Measurements from ENCODE around the gene AUNIP.
"Not testable (repeated sequence)": the region's sequence is repeated elsewhere in the genome, so short reads cannot be mapped to it uniquely, and the experiment has no call there.

The AUNIP gene

GRCh38 chr1:25862785-25863485, 3.7 kb upstream of the AUNIP start:
- DNase-seq, result no peak

- DNase-seq, result no peak
Measured at GRCh38 chr1:25861316-25862286, 2.3 kb upstream of the AUNIP start.

DNA sequence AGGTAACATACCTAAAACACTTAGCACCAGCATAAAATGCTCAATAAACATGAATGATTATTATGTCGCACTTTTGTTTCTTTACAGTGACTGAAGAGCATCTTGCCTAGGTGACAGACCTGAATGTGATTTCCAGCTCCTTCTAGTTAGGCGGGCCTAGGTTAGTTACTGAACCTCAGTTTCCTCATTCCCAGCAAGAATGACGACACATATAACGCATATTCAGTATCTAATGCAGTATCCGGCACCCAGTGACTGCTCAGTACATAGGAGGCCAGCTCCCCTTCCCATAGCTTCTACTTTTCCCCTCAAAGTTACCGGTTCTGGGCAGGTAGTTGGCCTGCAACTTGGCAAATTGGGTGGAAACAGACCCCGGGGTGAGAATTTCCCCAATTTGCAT, 763 bp downstream of the AUNIP start:
- no peak for DNase-seq

DNA sequence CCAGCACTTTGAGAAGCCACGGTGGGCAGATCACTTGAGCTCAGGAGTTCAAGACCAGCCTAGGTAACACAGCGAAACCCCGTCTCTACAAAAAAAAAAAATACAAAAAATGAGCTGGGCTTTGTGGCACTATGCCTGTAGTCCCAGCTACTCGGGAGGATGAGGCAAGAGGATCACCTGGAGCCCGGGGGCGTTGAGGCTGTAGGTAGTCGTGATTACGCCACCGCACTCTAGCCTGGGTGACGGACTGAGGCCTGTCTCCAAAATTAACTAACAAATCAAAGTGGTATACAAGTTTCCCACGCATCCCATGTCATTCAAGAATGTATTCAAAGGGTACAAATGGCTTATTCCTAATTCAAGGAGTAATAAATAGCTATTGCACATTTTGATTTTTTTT, 2.4 kb downstream of the AUNIP start:
- no peak for DNase-seq

GRCh38 chr1:25854554-25854953, 4.7 kb downstream of the AUNIP start:
- no peak for DNase-seq

DNA sequence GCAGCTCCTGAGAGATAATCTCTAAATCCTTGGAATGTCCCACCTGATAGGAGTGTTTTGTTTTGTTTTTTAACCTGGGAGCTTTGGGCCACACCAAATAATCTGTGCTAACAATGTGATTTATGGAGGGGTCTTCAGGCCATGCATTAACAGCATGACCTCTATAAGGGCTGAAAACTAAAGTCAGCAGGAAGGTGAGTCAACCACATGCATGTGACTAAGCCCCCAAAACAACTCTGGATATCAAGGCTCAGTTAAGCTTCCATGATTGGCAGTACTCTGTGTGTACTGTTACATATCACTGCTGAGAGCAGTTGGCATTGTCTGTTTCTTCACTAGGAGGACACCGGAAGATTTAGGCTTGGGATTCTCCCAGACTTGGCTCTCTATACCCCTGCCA, 10.7 kb downstream of the AUNIP start:
- DNase-seq, result no peak

DNA sequence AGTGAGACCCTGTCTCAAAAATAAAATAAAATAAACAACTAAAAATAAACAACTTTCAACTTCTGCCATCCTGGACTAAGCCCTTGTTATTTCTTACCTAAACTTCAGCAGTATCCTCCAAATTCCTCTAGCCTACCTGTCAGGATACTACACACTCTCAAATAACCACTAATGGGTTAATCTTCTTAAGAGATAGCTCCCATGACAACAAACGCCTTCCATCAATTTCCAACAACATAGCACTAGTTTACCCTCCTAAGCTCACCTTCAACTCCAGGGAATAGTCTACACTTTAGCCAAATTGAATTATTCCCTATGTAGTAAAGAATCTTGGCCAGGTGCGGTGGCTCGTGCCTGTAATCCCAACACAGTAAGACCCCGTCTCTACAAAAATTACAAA, 11.3 kb downstream of the AUNIP start:
- no peak for DNase-seq

GRCh38 chr1:25845664-25846063, 13.6 kb downstream of the AUNIP start:
- DNase-seq, result no peak

GRCh38 chr1:25844536-25845337, 14.5 kb downstream of the AUNIP start:
- DNase-seq, result no peak

DNA sequence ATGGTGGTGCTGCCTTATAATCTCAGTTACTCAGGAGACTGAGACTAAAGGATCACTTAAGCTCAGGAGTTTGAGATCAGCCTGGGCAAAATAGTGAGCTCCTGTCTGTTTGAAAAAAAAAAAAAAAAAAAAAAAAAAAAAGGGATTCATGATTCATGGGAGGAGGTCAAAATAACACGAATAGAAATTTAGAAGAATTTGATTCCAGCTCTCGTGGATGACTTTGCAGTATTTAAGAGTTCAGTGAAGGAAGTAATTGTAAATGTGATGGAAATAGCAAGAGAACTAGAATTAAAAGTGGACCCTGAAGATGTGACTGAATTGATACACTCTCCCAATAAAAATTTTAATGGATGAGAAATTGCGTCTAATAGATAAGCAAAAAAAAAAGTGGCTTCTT, 15.8 kb downstream of the AUNIP start:
- no peak for DNase-seq

DNA sequence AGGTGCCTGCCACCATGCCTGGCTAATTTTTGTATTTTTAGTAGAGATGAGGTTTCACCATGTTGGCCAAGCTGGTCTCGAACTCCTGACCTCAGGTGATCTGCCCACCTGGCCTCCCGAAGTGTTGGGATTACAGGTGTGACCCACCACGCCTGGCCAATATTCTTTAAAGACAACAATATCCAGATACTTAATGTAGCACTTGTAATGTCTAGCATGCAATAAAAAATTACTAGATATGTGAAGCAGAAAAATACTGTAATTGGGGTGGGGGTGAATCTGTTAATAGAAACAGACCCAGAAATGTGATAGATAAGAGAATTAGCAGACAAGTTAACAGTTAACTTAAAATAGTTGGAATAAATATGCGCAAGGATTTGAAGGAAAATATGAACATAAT, 19.4 kb downstream of the AUNIP start:
- DNase-seq, result not testable (repeated sequence)

DNA sequence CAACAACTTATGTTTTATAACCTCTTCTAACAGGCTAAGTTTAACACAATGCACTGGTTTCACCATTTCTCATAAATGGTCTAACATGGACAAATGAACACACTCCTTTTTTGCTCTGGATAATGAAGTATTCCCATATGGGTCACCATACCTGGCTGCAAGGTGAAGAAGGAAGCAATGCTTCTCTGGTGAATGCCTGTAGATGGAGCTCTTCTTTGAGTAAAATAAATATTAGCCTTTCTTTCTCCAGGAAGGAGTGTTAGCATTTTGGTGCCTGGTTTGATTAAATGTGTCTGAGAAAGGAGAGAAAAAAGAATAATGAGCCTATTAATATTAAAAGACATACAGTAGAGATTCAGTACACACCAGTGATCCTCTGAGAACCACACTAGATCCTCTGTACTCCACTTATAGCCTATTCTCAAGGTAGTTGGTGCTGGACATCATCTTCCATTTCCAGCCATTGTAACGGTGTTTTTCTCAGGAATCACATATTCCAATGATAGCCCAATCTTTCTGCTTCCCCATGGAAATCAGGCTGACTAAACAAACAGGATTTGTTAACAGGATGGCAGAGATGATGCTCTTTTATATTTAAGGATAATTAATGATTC, 21.9 kb downstream of the AUNIP start:
- DNase-seq, result no peak

- DNase-seq, result no peak
Measured at GRCh38 chr1:25836695-25837094, 22.6 kb downstream of the AUNIP start.

GRCh38 chr1:25834894-25835293, 24.4 kb downstream of the AUNIP start:
- DNase-seq, result no peak

- DNase-seq, result no peak
Measured at GRCh38 chr1:25833158-25833557, 26.1 kb downstream of the AUNIP start.

- no peak for DNase-seq
Measured at GRCh38 chr1:25832336-25833037, 26.8 kb downstream of the AUNIP start.

- DNase-seq, result no peak
Measured at GRCh38 chr1:25831569-25832196, 27.6 kb downstream of the AUNIP start.

- DNase-seq, result no peak
Measured at GRCh38 chr1:25829046-25829445, 30.2 kb downstream of the AUNIP start.

DNA sequence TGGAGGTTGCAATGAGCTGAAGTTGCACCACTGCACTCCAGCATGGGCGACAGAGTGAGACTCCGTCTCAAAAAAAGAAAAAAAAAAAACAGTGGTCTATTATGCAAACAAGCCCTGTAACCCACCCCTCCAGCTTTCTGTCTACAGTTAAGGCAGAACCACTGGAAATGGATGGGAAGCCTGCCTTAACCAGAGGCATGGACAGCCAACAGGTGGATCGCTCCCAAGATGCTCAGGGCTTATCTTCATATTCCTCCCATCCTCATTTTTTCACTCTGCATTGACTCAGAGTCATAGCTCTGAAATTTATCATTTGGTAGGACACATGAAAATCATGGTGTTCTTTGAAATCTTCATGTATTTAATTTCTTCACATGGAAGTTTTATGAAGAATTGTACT, 30.8 kb downstream of the AUNIP start:
- no peak for DNase-seq

- DNase-seq, result no peak
Measured at GRCh38 chr1:25826571-25826970, 32.7 kb downstream of the AUNIP start.

DNA sequence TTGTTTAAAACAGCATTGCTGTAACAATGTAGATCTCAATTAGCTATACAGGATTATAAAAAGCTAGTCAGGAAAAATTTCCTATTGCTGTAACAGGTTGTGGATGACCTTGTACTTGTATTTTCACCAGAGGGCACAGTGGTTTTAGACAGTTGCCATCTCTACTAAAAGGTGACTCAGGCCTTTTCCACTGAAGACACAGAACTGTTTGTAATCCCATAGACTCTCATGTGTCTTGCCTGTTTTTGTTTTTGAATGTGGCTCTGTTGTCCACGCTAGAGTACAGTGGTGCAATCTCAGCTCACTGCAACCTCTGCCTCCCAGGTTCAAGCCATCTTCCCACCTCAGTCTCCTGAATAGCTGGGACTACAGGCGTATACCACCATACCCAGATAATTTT, 33.7 kb downstream of the AUNIP start:
- no peak for DNase-seq

GRCh38 chr1:25821630-25822091, 37.6 kb downstream of the AUNIP start:
- DNase-seq, result no peak

All from NCI-H524 treated with DMSO at 0.1 percent for 48 hours (cell line).